HG03159 (cell line): ENCODE data around the gene PHACTR4.
"Not testable (repeated sequence)": the region's sequence is repeated elsewhere in the genome, so short reads cannot be mapped to it uniquely, and the experiment has no call there.

Source experiments
- ATAC-seq: cut with Tn5 transposase; IDR thresholded peaks from one replicate; pipeline ENCODE4 v1.9.1; 2021; ENCODE audit warnings: mild to moderate bottlenecking, moderate library complexity; ENCODE audit not compliant: unreplicated experiment

Gene PHACTR4

GRCh38 chr1:28369371-28370238 is at the start of gene PHACTR4:
Gene PHACTR4 (plus strand): TSS chr1:28369740. CDS start chr1:28407448, 37,708 bp downstream.
- peak; percentile 68 for ATAC-seq

DNA sequence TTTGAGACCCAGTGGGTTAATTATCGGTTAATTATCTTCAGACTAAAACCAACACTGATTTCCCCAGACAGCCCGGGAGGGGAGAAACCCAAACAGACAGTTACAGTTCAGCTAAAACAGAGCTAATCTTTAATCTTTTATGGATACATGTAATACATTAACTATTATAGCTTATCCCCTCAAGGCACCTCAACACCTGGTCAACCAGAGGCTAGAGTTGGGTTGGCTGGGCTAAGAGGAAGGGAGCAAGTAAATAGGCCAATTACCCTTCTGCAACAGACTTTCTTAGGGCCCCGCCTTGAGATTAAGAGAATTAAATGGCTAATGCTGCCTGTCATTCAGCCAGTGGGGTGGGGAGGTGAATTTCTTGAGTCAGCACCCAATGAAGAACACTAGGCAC is 47.3 kb upstream of the PHACTR4 start:
- ATAC-seq = peak; percentile 58

DNA sequence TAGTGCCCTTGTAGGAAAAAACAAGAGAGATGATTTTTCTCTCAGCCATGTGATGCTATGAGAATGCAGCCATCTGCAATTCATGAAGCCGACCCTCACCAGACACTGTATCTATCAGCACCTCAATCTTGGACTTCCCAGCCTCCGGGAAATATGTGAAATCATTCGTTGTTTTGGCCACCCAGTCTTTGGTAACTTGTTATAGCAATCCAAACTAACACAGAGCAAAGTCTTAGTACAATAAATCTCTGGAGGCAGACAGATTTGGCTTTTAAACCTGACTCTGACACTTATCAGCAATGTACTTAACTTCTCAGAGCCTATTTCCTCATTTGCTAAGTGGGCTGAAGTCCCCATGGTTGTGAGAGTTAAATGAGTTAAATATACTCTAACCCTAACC is 45.8 kb upstream of the PHACTR4 start:
- ATAC-seq = no peak

DNA sequence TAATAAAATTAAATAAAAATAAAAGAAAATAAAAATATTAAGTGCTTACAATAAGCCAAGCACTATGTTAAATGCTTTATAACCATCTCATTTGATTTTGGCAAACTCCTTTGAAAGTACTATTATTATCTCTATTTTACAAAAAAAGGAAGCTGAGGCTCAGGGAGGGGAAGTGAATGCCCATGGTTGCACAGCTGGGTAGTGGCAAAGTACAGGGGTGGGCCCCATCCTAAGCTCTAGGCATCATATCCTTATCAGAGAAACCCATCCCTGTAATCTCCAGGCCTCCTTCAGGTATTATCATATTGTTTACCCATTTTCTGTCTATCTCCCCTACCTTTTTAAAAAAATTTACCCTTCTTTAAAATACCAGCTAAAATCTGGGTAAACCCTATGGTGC is 43.0 kb upstream of the PHACTR4 start:
- ATAC-seq = no peak

DNA sequence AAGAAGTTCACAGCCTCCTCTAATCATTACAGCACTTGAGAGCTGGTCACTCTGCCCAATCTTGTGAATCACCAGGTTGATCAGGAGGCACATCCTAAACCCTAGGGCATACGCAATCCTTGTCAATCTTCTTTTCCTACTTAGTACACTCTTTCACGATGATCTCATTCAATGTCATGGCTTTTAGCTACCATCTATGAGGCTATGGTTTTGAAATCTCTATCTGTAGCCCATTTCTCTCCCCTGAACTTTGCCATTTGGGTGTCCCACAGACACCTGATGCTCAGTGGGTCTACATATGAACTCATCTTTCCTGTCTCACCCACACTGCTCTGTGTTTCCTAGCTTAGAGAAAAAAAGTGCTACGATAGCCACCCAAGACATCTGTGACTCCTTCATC is 42.6 kb upstream of the PHACTR4 start:
- ATAC-seq = no peak

DNA sequence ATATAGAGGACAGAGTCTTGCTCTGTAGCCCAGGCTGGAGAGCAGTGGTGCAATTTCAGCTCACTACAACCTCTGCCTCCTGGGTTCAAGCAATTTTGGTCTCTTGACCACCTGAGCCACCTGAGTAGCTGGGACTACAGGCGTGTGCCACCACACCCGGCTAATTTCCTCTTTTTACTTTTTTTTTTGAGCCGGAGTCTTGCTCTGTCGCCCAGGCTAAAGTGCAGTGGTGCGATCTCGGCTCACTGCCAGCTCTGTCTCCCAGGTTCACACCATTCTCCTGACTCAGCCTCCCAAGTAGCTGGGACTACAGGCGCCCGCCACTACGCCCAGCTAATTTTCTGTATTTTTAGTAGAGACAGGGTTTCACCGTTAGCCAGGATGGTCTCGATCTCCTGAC is 42.1 kb upstream of the PHACTR4 start:
- ATAC-seq = not testable (repeated sequence)

DNA sequence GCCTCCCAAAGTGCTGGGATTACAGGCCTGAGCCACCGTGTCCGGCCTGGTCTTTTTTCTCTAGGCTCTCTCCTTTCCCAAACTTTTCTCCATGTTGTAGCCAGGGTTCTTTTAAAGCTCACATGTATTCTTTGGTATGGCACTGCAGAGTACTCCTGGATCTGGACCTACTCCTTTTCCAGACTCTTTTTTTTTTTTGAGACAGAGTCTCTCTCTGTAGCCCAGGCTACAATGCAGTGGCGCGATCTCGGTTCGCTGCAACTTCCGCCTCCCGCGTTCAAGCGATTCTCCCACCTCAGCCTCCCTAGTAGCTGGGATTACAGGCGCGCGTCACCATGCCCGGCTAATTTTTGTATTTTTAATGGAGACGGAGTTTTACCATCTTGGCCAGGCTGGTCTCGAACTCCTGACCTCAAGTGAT is 41.3 kb upstream of the PHACTR4 start:
- ATAC-seq = no peak

- peak; percentile 8 for ATAC-seq
Observed at GRCh38 chr1:28329395-28330153, 40.0 kb upstream of the PHACTR4 start.

- no peak for ATAC-seq
Observed at GRCh38 chr1:28338897-28339296, 30.6 kb upstream of the PHACTR4 start.

DNA sequence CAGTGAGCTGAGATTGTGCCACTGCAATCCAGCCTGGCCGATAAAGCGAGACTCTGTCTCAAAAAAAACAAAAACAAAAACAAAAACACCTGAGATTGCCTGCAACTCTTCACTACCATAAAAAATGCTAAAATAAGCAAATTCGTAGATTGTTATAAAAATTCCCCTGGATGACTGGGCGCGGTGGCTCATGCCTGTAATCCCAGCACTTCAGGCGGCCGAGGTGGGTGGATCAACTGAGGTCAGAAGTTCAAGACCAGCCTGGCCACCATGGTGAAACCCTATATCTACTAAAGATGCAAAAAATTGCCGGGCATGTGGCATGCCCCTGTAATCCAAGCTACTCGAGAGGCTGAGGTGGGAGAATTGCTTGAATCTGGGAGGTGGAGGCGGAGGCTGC is 30.0 kb upstream of the PHACTR4 start:
- no peak for ATAC-seq

DNA sequence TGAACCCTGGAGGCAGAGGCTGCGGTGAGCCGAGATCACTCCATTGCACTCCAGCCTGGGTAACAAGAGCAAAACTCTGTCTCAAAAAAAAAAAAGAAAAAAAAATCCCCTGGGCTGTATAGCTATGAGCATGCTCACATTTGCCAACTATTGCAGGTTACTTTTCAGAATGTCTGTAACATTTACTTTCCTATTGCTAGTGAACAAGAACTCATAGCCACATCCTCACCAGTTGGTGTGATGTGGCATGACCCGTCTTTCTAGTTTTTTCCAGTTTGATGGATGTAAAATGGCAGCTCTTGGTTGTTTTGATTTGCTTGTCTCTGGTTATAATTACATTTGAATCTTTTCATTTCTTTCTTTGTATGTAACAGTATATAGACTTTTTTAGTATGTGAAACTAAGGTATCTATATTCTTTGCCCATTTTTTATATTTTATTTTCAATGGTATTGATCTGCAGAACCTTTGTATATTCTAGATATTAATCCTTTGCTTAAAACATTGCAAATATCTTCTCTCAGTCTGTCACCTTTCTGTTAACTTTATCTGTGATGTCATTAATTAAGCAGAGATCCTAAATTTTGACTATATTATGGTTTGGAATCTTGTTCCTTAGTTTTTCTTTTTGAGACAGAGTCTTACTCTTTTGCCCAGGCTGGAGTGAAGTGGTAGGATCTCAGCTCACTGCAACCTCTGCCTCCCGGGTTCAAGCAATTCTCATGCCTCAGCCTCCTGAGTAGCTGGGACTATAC is 29.1 kb upstream of the PHACTR4 start:
- no peak for ATAC-seq

DNA sequence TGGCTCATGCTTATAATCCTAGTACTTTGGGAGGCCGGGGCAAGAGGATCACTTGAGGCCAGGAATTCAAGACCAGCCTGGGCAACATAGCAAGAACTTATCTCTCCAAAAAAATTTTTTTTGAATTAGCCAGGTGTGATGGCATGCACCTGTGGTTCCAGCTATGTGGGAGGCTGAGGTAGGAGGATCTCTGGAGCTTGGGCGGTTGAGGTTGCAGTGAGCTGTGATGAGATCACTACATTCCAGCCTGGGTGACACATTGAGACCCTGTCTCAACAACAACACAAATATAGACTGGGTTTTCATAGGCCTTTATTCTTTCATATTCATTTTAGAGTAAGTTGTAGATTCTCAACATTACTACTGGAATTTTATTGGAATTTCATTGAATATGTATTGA is 27.9 kb upstream of the PHACTR4 start:
- ATAC-seq = no peak

DNA sequence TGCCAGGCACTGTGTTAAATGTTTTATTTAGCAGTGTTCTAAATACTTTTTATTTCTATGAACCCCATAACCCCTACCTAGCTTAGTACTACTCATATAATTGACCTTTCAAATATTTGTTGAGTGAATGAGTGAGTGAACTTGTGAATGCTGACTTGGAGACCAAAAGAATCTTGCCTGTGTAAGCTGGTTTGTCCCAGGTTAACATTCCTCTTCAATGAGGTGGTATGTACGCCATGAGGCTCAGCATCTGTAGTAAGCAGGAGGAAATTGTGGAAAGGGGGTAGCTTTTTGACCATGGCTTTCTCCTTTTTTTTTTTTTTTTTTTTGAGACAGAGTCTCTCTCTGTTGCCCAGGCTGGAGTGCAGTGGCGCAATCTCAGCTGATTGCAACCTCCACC is 26.1 kb upstream of the PHACTR4 start:
- ATAC-seq = no peak

DNA sequence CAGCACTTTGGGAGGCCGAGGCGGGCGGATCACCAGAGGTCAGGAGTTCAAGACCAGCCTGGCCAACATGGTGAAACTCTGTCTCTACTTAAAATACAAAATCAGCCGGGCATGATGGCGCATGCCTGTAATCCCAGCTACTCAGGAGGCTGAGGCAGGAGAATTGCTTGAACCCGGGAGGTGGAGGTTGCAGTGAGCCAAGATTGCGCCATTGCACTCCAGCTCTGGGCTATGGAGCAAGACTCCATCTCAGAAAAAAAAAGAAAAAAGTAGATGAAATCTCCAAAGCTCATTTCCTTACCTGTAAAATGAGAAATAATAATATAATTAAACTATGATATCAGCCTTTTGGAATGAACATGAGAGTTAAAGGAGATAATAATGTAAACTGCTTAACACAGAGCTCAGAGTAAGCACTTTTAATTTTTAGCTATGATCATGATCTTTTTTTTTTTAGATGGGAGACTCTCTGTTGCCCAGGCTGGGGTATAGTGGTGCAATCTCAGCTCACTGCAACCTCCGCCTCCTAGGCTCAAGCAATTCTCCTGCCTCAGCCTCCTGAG is 16.2 kb upstream of the PHACTR4 start:
- not testable (repeated sequence) for ATAC-seq

DNA sequence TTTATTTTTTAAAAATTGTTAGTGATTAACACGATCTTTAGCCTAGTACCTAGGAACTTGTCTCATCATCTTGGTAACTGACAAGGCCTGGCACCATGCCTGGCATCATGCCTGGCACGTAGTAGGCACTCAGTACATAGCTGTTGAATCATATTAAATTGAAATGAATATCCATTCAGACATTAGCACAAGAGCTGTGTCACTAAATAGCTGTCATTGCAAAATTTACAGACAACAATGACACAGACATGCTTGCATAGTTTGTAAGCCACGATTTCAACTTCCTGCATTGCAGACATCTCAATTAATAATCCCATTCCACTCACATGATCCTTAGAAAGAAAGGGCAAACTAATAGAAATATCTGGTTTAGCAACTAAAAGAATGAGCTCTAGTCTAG is 15.4 kb upstream of the PHACTR4 start:
- no peak for ATAC-seq

GRCh38 chr1:28358716-28359115 is 10.8 kb upstream of the PHACTR4 start:
- no peak for ATAC-seq

DNA sequence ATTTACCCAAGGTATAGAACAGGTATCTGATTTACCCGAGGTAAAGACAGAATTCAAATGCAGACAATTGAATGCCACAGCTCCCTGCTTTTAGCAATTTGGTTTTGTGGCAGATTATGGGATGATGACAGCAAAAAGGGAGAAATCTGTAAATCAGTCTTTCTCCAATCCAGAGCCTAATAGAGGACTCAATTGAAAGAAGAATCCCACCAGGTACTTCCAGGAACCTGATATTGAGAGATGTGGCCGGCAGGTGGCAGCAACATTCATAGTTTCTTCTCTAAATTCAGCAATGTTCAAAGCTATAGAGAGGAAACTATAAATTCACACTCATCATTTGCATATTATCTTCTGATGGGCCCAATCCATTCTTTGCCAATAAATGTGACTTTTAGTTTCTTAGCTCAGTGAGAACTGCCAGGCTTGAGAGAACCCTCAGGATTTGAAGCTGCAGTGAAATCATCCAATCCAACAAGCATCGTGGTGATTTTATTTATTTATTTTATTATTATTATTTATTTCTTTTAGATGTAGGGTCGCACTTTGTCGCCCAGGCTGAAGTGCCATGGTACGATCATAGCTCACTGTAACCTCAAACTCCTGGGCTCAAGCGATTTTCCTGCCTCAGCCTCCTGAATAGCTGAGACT is 9.8 kb upstream of the PHACTR4 start:
- no peak for ATAC-seq

- no peak for ATAC-seq
Observed at GRCh38 chr1:28364888-28365287, 4.7 kb upstream of the PHACTR4 start.

- no peak for ATAC-seq
Observed at GRCh38 chr1:28365864-28366263, 3.7 kb upstream of the PHACTR4 start.

GRCh38 chr1:28368608-28369007 is 932 bp upstream of the PHACTR4 start:
- ATAC-seq = not testable (repeated sequence)
